NOMO-1 treated with dmso at 0.1 percent for 144 hours (cell line): ENCODE data around the gene OR4D10.
A peak's percentile ranks its signal among the peaks of the same experiment; 100 is the strongest.
"Not testable (repeated sequence)": the region's sequence is repeated elsewhere in the genome, so short reads cannot be mapped to it uniquely, and the experiment has no call there.

Experiments
- DNase-seq: peaks from one replicate; lab custom pipeline; 2025; ENCODE audit not compliant: unreplicated experiment; lab: John Stamatoyannopoulos, UW

Gene OR4D10

DNA sequence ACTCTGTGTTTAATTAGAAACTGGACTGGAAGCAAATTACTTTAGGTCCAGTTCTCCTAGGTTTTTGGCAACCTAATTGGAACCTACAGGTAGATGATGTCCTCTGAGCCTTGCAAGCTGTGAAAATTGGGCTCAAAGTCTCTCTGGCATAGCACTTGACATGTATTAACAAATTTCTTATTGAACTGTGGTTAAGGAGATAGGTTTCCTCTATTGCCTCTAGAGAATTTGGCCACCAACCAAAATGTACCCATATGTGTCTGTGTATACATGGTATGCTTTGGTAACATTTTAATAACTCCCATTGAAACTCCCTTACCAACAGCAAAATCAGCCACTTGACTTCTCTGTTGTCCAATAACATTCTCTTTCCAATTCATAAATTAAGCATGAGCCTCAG, at the start of gene OR4D10:
OR4D10 (plus strand) TSS at position 301 of the 400 bp plus-strand sequence. CDS start 4,115 bp downstream, outside the sequence.
- no peak for DNase-seq

DNA sequence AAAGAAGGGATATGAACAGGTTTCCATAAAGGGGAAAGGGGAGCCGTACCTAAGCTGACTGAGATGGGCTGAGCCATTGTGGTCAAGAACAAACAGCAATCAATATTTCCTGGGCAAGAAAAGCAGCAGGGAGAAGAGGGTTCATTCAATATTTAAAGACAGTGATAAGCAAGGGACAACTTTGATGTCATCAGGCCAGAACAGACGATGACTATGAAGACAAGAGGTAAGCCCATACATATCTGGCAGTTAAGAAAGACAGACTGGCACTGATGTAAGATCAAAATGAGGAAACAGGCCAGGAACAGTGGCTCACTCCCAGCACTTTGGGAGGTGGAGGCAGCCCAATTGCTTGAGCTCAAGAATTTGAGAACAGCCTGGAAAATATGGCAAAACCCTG, 49.3 kb upstream of the OR4D10 start:
- no peak for DNase-seq

DNA sequence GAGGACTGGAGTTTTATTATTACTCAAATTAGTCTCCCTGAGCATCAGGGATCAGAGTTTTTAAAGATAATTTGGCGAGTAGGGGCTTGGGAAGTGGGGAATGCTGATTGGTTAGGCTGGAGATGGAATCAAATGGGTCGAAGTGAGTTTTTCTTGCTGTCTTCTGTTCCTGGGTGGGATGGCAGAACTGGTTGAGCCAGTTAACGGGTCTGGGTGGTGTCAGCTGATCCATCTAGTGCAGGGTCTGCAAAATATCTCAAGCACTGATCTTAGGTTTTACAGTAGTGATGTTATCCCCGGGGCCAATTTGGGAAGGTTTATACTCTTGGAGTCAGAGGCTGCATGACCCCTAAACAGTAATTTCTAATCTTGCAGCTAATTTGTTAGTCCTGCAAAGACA, 48.0 kb upstream of the OR4D10 start:
- DNase-seq: no peak

DNA sequence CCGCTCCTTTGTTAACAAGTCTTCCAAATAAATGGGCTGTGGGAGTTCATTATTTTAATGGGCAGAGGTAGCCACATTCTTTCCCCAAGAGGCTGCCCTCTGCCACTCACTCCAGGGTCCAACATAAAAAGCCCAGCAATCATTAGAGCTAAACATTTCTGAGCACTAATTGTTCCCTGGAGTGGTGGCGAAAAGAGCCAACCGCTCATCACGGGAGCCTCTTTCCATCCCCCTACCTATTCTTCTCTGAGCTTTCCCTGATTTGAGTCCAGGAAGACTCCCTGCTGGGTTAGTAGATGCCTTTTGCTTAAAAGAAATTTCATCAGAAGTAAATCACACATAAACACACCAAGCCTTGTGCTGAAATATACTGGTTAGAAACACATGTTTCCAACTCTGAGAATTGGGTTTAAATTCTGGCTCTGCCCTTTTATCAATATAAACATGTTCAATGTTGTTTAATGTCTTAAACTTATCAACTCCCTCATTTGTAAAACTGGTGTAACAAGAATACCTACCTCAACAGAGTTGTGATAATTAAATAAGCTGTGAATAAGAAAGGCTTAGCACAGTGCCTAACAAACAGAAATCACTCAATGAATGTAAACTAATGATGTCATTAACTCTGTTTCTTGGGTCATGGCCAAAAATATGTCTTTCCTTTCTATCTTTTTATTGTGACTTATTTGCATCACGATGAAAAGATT, 46.6 kb upstream of the OR4D10 start, which contains the start of gene OR5A2:
OR5A2 (minus strand) TSS at position 53 of the 707 bp plus-strand sequence. CDS start 3,460 bp downstream, outside the sequence.
- no peak for DNase-seq

DNA sequence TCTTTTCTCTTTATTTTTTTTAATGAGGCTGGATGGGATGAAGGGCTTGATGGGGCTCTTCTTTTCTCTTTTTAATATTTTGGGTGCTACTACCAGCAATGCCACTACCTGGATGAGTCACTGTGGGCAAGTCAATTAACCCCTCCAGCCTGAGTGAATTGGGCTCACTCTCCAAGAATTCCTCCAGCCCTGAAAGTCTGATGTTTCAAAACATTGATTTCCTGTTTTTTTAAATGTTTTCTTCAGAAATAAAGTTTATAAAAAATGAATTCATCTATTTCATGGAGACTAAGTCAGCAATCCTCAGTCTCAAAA, 46.1 kb upstream of the OR4D10 start:
- DNase-seq: no peak

GRCh38 chr11:59429924-59430516, 43.1 kb upstream of the OR4D10 start:
- peak; percentile 9 for DNase-seq

GRCh38 chr11:59436169-59436568, 36.9 kb upstream of the OR4D10 start, which contains the start of gene OR5A1:
Gene OR5A1 (plus strand): TSS chr11:59436469. CDS start chr11:59443169, 6,700 bp downstream.
- no peak for DNase-seq

- no peak for DNase-seq
These were observed 35.3 kb upstream of the OR4D10 start for GRCh38 chr11:59437770-59438169.

DNA sequence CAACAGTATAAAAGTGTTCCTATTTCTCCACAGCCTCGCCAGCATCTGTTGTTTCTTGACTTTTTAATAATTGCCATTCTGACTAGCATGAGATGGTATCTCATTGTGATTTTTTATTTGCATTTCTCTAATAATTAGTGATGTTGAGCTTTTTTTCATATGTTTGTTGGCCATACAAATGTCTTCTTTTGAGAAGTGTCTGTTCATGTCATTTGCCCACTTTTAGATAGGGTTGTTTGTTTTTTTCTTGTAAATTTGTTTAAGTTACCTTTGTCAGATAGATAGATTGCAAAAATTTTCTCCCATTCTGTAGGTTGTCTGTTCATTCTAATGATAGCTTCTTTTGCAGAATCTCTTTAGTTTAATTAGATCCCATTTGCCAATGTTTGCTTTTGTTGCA, 27.5 kb upstream of the OR4D10 start:
- DNase-seq: not testable (repeated sequence)

GRCh38 chr11:59448484-59448883, 24.6 kb upstream of the OR4D10 start:
- no peak for DNase-seq

DNA sequence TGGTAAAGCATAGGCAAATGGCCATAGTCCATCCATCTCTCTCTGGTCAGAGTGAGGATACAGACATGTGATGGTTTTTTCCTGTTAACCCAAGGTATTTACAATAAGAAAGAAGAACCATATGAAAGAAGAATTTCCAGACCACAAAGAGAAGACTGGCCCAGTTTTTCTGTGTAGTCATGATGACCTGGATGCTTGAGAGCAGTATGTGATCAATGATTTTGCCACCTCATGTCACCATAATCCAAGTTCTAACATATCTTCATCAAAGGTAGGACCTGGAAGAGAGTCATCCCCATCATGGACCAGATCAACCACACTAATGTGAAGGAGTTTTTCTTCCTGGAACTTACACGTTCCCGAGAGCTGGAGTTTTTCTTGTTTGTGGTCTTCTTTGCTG, 16.5 kb upstream of the OR4D10 start, which contains the start of gene OR4D6:
OR4D6 (plus strand) TSS at position 301 of the 400 bp plus-strand sequence; CDS start at position 301, 0 bp downstream.
- DNase-seq: no peak

DNA sequence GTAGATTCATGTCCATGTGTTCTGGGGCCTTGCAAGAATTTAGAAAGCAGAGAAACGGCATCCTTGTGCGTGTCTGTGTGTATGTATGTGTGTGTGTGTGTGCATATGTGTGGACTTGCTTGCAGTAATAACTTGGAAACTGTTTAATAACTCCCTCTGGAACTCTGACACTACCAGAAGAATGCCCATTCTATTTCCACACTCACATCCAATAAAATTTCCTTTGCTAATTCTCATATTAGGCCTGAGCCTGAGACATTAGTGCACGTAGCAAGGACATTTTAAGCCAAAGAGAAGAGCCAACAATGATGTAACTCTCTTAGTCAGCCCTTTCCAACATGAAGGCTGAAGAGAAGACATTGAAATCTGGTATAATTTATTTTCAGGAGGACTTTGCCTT, 13.2 kb upstream of the OR4D10 start:
- no peak for DNase-seq

- no peak for DNase-seq
These were observed 9.9 kb upstream of the OR4D10 start for GRCh38 chr11:59463190-59463641.

DNA sequence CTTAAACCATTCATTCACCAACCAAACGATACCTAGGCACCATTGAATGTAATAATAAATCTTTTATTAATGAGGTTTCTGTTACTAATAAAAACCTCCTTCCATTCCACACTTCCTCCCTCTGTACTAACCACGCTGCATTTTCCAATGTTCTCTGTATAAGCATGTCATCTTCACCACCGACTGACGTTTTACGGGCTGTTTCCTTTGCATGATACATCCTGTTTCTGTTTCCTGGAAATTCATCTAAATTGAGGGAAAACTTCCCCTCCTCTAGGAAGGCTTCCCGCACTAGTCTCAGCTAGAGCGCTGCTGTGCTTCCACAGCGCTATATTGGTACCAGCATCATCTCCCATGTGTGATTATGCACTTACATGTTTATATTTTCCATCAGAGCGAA, 2.1 kb downstream of the OR4D10 start:
- no peak for DNase-seq

DNA sequence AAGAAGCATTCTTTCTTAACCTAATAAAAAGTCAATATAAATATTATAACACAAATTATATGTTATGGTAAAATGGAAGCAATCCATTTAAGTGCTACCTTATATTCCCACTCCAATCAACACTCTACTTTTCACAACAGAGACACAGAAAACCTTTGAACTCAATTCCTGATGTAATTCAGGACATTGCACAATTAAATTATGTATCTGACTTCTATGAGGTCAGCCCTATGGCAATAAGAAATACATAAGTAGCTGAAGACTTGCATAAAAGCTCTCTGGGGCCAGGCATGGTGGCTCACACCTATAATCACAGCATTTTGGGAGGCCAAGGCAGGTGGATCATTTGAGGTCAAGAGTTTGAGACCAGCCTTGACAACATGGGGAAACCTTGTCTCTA, 6.8 kb downstream of the OR4D10 start:
- DNase-seq: no peak

GRCh38 chr11:59480359-59480758, 7.2 kb downstream of the OR4D10 start:
- no peak for DNase-seq

DNA sequence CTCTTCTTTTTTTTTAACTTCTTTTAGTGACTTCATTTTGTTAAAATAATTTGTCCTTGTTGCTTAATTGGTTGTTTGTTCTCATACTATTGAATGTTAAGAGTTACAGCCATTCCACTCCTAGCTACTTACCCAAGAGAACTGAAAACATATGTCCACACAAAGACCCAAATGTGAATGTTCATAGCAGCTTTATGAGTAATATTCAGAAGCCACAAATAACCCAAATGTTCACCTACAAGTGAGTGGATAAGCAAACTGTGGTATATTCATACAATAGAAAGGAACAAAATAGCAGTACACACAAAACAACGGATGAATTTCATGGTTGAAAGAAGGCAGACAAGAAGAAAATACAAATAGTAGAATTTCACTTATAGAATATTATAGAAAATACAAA, 28.8 kb downstream of the OR4D10 start:
- no peak for DNase-seq

- DNase-seq: no peak
These were observed 30.2 kb downstream of the OR4D10 start, which contains the start of gene OR4D11 for GRCh38 chr11:59503276-59503675. Gene OR4D11 (plus strand): TSS chr11:59503576. CDS start chr11:59503576, 0 bp downstream.

DNA sequence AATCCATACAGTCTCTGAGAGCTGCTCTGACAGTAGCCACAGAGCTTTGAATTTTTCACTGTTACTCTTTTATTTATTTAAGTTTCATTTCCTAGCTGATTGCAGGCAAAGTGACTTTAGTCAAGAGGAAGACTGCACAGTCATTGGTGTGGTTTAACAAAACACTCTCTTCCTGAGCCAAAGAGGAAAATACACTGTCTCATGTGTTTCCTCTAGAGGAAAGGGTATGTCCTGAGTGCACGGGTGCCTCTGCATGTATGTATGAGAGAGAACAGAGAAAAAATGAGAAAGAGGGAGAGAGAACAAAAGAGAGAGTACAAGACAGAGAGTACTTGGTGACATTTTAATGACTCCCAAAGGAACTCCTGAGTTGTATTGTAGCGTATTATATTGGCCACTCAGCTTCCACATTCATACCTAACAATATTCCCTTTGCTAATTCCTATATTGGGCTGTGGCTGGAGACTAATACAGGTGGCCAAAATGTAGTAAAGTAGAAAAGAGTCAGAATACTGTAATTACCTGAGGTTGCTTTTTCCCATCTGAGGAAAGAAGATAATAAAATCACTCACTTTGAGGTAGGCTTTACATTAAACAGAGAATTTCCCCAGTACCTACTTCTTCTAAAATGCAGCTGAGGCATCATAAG, 38.0 kb downstream of the OR4D10 start, which contains the start of gene OR4D9:
OR4D9 (plus strand) TSS at position 599 of the 649 bp plus-strand sequence. CDS start 3,374 bp downstream, outside the sequence.
- peak; percentile 52 for DNase-seq

GRCh38 chr11:59511675-59512074, 38.6 kb downstream of the OR4D10 start:
- DNase-seq: no peak

DNA sequence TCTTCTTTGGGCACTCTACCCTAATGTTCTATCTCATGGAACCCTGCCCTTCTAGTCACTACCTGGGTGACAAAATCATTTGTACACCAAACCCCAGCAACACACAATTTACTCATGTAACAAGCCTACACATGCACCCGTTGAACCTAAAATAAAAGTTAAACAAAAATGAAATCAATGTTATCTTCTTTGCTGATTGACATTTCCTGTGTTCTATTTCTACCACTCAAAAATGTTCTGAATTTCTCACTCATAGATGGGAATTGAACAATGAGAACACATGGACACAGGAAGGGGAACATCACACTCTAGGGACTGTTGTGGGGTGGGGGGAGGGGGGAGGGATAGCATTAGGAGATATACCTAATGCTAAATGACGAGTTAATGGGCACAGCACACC, 47.0 kb downstream of the OR4D10 start:
- DNase-seq: not testable (repeated sequence)

DNA sequence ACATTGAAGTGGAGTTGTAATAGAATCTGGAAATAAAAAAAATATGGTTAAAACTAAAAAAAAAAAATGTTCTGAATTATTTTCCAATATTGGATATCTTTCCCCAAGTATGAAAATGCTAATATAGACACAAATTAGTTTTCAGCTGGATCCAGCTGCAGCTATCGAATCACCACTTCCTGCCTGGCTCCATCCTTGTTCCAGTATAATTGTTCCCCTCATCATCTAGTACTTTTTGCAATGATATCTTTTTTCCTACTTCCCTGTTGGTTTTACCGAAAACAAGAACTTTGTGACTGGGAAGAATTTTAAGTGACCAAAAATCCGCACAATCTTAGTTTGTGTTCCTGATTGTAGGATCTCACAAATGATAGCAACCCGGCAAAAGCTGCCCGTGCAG, 47.6 kb downstream of the OR4D10 start:
- no peak for DNase-seq
